NK-92 (cell line): ENCODE data around the gene FER1L5.

Source experiments
- DNase-seq: peaks from one replicate; lab custom pipeline; 2025; ENCODE audit not compliant: unreplicated experiment; lab: John Stamatoyannopoulos, UW

The FER1L5 gene

DNA sequence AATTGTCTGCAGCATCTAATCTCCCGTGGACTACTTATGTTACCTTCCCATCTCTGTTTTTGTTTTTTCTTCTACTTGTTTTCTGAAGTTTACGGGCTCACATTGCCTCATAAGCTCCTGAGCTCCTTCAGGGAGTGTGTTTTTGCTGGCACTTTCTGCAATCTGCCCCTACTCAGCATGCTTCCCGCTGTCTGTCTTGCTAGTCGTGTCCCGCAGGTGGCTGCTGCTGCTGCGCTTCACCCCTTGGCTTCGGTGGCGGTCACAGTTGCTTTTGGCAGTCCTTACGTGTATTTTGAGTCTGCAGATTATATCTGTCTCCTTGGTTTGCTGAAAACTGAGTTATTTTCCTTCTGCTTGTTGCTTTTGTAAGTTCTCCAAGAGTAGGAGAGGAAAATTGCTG, 37.3 kb downstream of the FER1L5 start:
- DNase-seq = no peak

DNA sequence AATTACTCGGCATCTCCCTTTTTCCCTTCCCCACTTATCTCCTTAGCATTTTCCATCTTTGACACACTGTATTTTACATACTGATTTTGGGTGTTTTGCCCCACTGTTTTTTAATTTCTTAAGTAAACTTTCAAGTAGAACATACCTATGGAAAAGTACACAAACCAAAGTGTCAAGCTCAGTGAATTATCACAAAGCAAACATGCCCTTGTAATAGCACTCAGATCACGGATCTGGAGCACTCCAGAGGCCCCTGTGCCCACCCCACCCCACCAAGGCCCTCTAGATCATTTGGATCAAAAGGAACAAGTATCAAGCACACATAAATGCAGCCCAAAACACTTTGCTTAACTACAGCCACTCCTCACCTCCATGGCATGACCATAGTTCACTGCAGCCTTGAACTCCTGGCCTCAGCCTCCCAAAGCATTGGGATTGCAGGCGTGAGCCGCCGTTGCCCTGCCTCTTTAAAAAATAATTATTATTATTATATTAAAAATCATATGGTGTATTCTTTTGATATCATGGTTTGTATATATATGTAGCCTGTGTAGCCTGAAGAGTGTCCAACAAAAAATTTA, 38.1 kb downstream of the FER1L5 start:
- DNase-seq = no peak

DNA sequence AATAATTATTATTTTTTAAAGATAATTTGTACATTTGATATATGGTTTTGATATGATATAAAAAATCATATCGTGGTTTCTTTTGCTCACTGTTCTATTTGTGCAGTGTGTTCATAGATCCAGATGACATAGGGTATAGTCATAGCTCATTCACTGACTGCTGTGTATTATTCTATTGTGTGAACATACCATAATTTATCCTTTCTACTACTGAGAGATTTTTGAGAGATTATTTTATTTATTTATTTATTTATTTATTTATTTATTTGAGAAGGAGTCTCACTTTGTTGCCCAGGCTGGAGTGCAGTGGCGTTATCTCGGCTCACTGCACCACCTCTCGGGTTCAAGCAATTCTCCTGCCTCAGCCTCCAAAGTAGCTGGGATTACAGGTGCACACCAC, 39.0 kb downstream of the FER1L5 start:
- no peak for DNase-seq

DNA sequence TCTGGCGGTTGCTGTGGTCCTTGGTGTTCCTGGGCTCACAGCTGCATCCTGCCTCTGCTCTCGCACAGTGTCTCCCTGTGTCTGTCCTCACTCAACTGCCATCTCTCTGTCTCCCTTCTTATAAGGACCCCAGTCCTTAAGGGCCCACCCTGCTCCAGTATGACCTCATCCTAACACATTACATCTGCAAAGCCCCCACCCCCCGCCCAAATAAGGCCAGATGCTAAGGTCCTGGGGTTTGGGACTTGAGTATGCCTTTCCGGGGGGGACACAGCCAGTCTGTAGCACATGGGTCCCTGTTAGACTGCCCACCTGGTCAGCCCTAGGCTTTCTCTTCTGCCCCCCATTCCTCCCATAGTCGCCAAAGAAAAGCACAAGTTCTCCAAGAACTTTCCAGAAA, 40.7 kb downstream of the FER1L5 start:
- DNase-seq = no peak

DNA sequence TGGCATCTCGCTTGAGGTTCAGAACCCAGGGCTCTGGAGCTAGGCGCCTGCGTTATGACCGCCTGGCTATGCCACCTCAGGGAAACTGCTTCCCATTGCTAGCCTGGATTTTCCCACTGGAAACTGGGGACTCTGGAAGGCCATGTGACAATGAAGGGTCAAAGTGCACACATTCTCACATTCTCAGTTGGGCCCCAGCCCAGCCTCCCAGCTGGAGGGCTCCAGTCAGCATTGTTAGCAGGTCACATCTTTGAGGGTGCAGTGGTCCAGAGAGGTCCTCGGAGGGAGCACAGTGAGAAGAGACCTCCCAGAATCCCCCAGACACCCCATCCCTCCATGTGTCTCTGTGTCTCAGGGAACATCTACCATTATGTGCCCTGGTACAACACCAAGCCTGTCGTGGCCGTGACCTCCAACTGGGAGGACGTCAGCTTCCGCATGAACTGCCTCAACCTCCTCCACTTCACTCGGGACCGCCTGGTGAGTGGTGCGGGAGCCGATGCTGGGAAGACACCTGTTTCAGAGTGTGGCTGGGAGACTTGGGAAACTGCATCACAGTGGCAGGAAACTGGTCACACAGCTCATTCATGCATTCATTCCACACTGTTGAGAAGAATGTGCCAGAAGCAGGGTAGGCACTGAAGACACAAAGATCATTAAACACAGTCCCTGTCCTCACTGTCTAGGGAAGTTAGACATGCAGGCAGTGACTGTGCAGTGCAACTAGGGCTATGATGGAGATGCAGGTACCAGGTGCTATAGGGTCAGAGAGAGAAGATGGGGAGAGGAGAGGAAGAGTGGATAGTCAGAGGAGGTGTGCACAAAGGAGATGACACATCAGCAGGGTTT, 41.6 kb downstream of the FER1L5 start:
- no peak for DNase-seq

DNA sequence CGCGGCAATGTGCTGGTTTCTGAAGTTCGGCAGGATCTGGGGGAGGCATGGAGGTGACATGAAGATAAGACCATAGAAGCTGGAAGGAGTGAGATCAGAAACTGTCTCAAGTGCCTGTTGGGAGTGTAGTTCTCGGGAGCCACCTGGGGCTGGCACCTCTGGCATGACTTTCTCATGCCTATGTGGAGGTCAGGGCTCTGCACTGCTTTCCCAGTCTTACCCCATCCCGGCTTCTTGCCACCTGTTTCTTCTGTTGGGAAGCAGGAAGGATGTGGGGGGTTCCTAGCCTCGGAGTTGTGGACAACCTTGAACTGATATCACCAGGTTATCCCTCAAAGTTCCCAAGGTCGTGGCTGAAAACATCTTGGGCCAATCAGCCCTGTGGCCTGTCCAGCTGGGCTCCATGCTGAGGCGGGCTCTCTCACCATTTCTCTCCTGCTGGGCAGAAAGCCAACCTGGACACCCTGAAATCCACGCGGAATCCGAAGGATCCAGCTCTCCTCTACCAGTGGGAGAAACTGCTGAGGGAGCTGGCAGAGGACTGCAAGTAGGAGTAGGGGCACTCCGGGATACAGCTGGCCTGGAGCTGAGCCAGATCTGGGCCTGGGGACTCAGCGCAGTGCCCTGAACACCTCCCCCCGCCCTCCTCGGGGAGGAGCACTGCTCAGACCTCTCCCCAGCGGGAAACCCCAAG, 42.5 kb downstream of the FER1L5 start:
- no peak for DNase-seq

DNA sequence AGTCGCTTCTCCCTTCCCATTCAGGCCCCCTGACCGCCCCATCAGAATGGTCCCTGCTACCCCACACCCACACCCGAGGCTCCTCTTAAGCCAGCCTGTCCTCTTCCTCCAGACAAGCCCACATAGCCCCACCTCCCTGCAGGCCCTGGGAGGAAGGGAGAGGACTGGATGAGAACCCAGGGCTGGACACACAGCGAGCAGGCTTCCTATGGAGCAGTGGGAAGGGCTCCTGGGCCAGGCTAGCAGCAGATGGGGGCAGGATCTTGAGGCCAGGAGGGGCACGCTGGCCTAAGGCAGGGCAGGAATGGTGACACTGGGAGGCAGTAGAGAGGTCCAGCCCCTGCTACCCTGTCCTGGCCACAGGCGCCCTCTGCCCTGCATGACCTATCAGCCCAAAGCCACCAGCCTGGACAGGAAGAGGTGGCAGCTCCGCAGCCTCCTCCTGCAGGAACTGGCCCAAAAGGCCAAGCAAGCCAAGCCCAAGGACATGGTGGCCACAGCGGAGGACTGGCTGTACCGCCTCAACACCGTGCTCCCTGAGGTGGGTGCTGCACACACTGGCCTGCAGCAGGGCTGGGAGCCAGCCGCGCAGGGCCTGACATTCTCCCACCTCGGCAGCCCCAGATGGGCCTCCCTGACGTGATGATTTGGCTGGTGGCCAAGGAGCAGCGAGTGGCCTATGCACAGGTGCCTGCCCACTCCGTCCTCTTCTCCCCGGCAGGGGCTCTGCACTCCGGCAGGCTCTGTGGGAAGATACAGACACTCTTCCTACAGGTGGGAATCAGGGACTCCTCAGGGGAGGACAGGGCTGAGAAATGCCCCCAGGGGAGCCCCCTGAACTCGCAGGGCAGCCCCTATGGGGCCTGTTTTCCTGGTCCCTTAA, 43.3 kb downstream of the FER1L5 start:
- DNase-seq = no peak

DNA sequence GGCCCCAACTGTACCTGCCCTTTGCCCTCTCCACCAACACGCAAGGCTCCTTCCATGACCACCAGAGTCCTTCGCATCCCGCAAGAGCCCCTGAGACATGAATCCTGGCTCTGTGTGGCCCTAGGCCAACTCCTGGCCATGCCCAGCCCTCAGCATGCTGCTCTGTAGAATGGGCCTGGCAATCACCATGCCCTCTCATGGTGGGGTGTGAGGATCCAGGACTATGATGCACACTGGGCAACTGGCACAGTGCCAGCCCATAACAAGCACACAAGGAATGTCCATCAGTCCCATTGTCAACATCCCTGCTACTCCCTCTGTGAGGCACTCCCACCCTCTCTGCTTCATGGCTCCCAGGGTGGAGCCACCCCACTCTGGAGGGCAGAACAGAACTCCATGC, 44.7 kb downstream of the FER1L5 start:
- DNase-seq = no peak

DNA sequence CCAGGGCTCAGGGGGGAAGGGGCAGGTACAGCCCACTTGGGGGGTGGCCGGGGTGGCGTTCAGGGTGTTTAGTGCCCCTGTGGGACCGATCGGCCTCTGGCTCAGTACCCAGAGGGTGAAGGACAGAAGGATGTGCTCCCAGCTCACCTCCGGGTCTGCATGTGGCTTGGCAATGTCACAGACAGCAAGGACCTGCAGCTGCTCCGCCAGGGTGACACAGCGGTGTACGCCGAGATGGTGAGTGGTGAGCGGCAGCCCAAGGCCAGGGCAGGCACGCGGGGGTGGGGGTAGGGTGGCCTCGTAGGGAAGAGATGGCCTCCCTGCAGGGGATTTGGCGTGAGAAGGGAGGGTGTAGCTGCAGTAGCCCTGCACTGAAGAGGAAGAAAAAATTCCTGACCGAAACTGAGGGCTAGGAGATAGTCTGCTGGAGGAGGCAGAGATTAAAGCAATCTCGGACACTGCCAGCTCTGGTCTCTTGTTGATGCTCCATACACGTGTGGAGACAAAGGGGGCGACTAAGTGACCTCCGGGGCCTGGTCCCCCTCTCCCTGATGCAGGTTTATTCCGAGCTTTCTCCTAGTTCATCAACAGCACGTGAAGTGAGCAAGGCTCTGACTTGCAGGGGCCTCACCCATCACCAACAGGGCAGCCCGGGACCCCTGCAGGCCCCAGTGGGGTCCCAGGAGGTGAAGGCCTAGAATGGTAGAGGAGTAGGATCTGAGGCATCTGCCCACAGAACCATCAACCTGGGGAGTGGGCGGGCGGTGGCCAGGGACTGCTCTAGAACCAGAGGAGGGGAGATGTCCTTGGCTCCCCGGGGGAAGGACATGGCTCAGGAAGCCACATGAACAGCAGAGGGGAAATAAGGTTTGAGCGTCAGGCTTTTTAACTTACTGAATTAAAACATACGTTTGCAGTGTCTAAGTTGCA, 45.4 kb downstream of the FER1L5 start:
- no peak for DNase-seq

DNA sequence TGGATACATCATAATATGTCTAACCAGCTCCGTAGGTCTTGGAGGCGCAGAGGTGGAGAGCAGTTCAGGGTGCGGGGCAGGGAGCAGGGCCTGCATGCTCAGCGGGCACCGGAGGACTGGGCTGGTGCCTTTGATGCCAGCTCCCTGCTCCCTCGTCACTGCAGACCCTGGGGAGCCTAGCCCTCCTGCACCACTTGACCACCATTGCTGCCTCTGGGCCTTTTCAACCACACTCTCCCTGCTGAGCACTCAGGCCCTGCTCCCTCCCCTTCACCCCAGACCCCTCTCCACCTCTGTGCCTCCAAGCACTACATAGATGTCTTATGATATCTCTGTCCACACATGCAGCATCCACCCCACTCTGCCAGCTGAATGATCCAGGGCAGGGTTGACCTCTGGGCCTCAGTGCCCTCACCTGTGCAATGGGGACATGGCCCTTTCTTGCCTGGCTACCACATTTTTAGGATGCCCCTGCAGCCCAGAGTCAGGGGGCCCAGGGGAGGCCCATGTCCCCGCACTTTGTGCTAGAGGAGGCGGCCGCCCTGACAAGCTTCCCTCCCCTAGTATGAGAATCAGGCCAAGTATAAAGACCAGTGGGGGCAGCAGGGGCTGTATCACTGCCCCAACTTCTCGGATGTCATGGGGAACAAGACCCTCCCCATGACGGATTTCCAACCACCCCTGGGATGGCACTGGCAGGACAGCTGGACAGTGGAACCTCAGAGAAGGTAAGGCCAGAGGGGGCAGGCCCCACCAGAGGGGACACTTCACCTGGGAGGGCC, 46.3 kb downstream of the FER1L5 start:
- no peak for DNase-seq

DNA sequence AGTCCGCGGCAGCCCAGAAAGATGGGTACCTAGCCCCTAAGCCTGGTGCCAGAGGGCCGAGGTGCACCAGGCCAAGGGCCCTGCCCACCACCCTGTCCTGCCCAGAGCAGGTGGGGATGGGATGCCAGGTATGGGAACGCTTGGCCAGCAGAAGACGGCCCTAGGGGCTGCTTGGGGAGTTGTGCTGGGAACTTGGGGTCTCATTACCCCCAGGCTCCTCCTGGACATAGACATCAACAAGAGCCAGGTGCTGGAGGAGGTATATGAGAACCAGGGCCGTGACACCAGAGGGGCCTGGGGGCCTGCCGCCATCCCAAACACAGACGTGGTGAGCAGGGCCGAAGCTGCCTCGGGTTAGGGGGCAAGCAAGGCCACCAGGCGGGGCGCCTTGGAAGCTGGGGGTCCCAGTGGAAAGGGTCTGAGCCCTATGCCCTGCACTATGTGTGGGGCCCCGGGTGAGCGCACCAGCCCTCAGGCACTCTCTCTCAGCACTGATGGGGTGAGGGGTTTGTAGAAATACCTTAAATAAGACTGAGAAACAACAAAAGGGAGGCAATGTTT, 46.9 kb downstream of the FER1L5 start:
- no peak for DNase-seq

DNA sequence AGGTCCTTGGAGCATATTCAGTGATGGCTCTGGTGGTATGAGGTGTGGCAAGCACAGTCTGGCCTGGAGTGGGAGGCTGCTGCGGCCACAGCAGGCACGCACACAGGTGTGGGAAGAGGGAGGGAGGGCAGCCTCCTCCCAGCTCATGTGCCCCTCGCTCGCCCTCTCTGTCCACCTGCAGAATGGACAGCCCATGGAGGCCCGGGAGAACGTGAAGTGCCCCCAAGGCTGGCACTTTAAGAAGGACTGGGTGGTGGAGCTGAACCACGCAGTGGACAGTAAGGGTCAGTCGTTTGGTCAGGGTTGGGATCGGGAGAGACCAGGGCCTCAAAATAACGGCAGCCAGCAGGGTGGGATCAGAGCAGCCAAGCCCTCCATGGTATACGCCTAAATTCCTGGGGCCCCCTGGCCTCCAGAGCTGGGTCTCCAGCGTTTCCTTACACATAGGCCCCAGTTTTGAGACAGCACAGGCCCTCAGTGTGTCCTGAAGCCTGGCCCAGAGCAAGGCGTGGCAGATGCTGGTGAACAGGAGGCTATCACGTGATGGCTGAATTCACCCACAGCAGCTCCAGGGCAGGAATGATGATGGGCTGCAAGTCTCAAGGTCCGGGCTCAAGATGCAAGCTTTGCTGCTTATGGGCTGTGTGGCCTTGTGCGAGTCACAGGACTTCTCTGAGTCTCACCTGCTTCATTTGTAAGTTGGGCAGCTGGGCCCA, 47.9 kb downstream of the FER1L5 start:
- DNase-seq = no peak

DNA sequence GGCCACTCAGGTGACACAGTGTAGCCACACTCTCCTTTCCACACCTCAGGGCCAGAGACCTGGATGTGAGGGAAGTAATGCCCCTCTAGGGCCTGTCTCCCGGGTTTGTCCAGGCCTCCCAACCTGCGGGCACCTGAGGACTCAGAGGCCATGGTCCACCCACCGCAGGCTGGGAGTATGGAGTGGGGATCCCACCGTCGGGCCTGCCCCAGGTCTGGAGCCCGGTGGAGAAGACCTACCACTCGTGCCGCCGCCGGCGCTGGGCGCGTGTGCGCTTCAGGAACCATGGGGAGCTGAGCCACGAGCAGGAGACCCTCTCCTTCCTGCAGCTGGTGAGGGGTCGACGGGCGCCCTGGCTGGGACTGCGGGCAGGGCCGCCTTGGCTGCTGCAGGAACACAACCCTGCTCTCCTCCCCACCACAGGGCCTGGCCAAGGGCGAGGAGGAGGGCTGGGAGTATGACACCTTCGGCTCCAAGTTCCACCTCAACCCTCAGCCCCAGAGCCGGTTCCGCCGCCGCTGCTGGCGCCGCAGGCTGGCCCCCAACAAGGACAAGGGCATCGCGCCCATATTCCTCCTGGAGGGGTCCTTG, 48.6 kb downstream of the FER1L5 start:
- no peak for DNase-seq

DNA sequence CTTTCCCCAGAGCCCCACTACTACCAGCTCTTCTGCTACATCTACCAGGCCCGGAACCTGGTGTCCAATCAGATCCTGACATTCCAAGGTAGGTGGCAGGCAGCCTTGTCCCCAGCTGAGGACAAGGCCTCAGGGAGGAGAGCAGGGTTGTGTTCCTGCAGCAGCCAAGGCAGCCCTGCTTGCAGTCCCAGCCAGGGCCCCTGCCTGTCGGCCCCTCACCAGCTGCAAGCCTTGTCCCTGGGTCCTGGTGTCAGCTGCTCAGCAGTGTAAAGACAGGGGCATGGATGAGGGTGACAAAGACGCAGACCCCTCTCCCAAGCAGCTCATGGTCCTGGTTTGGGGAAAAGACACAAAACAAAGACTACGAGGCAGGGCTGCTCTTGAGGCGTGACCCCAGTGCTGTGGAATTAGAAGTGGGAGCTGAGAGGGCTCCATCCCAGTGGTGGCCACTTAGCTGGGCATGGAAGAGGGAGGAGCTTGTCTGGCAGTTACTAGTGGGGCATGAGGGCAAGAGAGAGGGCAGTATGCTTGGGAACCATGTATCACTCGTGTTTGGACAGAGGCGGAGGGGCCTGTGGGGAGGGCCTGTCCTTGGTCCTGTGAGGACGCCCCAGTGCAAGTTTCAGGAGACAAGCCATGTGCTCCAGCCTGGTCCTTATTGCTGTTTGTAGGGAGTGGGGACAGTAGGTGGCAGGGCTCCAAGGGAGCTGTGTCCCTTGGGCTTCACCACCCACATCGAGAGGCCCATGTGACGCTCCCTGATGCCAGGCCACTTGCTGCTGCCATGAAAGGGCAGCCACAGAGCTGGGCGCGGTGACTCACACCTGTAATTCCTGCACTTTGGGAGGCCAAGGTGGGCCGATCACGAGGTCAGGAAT, 49.8 kb downstream of the FER1L5 start:
- DNase-seq = no peak

DNA sequence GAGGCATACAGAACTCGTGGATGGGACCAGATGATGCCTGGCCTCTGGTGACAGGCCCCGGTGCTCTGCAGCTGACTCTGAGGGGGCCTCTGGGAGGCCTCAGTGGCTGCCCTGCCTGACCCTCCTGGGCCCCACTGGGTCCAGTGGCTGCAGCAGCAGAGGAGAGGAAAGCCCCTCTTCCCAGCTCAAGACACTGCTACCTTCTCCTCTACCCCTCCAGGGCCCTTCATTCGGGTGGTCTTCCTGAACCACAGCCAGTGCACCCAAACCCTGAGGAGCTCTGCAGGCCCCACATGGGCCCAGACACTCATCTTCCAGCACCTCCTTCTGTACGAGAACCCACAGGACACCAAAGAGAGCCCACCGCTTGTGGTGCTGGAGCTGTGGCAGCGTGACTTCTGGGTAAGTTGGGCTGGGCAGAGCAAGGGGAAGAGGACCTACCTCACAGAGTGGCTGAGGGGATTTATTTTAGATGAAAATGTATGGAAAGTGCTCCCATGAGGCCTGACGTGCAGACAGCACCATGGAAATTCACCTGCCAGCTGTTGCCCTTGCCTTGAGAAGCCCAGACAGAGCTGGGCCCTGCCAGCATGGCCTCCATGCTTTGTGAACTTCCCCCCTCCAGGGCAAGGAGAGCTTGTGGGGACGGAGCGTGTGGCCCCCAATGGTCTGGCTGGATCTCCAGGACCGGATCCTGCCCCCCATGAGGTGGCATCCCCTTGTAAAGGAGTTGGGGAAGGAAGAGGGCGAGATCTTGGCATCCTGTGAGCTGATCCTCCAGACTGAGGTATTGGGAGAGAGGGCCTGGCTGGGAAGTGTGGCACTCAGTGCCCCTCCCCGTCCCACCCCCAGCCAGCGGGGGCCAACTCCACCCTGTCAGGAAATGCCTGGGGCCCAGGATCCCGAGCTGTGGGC, 51.0 kb downstream of the FER1L5 start:
- no peak for DNase-seq

DNA sequence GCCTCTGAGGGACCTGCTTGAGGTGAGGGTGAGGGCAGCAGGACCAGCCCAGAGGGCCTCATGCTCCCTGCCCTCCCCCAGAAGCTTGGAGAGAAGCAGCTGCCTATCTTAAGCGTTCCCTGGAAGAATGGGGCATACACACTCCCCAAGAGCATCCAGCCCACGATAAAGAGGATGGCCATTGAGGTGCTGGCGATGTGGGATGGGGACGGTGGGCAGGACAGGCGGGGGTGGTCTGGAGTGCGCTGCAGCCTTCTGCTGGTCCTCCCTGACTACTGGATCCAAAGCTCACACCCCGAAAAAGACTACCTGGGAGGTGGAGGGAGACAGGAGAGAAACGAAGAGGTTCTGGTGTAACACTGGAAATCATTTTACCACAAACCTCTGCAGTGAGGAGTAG, 51.7 kb downstream of the FER1L5 start:
- DNase-seq = no peak
